ENCODE data around the gene CARF. TPM values are rescaled to one million over a fixed set of nuclear protein-coding genes. Genes with fewer than 3 reads are reported as not detected.
"Not testable (repeated sequence)": the region's sequence is repeated elsewhere in the genome, so short reads cannot be mapped to it uniquely, and the experiment has no call there.

CARF gene
- total and polyA plus RNA-seq, 2 of the 13 experiments (the other 11 are each of a cell fraction or from before 2014, with no cell fraction given): 3.0 to 5.4 TPM

DNA sequence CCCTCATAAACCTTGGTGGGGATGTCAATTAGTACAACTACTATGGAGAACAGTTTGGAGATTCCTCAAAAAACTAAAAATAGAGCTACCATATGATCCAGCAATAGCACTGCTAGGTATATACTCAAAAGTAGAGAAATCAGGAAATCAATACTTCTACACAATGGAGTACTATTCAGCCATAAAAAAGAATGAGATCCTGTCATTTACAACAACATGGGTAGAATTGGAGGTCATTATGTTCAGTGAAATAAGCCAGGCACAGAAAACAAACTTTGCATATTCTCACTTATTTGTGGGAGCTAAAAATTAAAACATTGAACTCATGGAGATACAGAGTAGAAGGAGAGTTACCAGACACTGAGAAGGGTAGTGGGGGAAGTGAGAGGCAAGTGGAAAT, 6.6 kb upstream of the CARF start:
- H2AFZ ChIP-seq (ENCODE audit: low read length); intact Hi-C loops (cut with micrococcal nuclease; ENCODE audit: unreplicated experiment); H3K4me3 ChIP-seq (replicated peaks in 1 of 3; ENCODE audit: insufficient read depth in 1 of 3, low read depth in 2 of 3, low read length in 3 of 3); CTCF ChIA-PET (ENCODE audit: low intra/inter-chr PET ratio, low total read pairs); POLR2A ChIA-PET; FAIRE-seq; H3K27ac ChIP-seq (ENCODE audit: extremely low read length, insufficient read depth, low read length); ATAC-seq; DNase-seq (ENCODE audit: low spot score); H3K9me3 ChIP-seq (ENCODE audit: low read length); H3K9ac ChIP-seq (ENCODE audit: insufficient read depth, low read depth, low read length); H4K20me1 ChIP-seq (ENCODE audit: insufficient read depth, low read length); H3K27me3 ChIP-seq (ENCODE audit: control insufficient read depth in 1 of 2, insufficient read depth in 2 of 2, low read length in 2 of 2); H3K4me2 ChIP-seq (ENCODE audit: low read depth, low read length); in situ Hi-C loops (cut with HindIII; ENCODE audit: extremely low pct_ligation_motif_present, low pct_unique_long_range_greater_than_20kb); BruUV-seq (replicated peaks): not testable (repeated sequence)
- Histone ChIP-seq H3K36me3 (replicated peaks in 1 of 2; ENCODE audit: control insufficient read depth in 1 of 2, insufficient read depth in 2 of 2, low read length in 2 of 2) (peaks cover 6 to 43% of the 10 kb centered on the region in 2 experiments), H3K4me1 (ENCODE audit: insufficient read depth, low read length) (peaks cover 26% of the 10 kb centered on the region), H3K79me2 (ENCODE audit: insufficient read depth, low read length) (peaks cover 73% of the 10 kb centered on the region)

DNA sequence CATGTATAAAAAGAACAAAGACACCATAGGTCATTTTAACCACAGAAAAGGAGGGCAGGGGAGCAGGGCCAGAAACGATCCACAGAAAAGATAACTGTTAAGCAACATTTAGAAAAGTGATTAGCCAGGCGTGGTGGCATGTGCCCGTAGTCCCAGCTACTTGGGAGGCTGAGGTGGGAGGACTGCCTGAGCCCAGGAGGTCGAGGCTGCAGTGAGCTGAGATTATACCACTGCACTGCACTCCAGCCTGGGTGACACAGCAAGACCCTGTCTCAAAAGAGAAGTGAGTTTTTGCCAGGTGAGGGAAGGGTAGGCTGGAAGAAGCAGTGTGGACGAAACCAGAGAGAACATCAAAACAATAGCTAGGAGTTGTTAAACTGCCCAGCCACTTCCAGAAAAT, 3.9 kb upstream of the CARF start:
- BruUV-seq (replicated peaks): no TSS peak
- Histone ChIP-seq H4K20me1 (ENCODE audit: insufficient read depth, low read length) (peaks cover 5% of the 10 kb centered on the region), H3K27ac (ENCODE audit: extremely low read length, insufficient read depth, low read length) (peak overlapping the region; percentile 6), H3K79me2 (ENCODE audit: insufficient read depth, low read length) (peaks cover 74% of the 10 kb centered on the region), H3K36me3 (replicated peaks in 1 of 2; ENCODE audit: control insufficient read depth in 1 of 2, insufficient read depth in 2 of 2, low read length in 2 of 2) (peaks cover 2 to 22% of the 10 kb centered on the region in 2 experiments; a peak in 4 of 5 replicates), H3K9me3 (ENCODE audit: low read length) (no peaks in the 10 kb centered on the region), H3K27me3 (ENCODE audit: control insufficient read depth in 1 of 2, insufficient read depth in 2 of 2, low read length in 2 of 2) (peaks cover 0 to 4% of the 10 kb centered on the region in 2 experiments; a peak in 2 of 5 replicates), H2AFZ (ENCODE audit: low read length) (no peak overlapping the region), H3K4me3 (replicated peaks in 1 of 3; ENCODE audit: insufficient read depth in 1 of 3, low read depth in 2 of 3, low read length in 3 of 3) (no peak overlapping the region), H3K4me2 (ENCODE audit: low read depth, low read length) (peak overlapping the region; percentile 42; the same call in 1 of the 2 replicates), H3K9ac (ENCODE audit: insufficient read depth, low read depth, low read length) (no peak overlapping the region), H3K4me1 (ENCODE audit: insufficient read depth, low read length) (peaks cover 26% of the 10 kb centered on the region)
- CTCF ChIA-PET (ENCODE audit: low intra/inter-chr PET ratio, low total read pairs): no interaction called here
- 81% methylated on average over 5 of the region's 5 CpGs for WGBS (ENCODE audit: low lambda C conversion rate)
- TF ChIP-seq, protein P1, sequence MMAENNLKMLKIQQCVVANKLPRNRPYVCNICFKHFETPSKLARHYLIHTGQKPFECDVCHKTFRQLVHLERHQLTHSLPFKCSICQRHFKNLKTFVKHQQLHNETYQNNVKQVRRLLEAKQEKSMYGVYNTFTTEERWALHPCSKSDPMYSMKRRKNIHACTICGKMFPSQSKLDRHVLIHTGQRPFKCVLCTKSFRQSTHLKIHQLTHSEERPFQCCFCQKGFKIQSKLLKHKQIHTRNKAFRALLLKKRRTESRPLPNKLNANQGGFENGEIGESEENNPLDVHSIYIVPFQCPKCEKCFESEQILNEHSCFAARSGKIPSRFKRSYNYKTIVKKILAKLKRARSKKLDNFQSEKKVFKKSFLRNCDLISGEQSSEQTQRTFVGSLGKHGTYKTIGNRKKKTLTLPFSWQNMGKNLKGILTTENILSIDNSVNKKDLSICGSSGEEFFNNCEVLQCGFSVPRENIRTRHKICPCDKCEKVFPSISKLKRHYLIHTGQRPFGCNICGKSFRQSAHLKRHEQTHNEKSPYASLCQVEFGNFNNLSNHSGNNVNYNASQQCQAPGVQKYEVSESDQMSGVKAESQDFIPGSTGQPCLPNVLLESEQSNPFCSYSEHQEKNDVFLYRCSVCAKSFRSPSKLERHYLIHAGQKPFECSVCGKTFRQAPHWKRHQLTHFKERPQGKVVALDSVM (CRISPR knock-in tag; IDR thresholded peaks at IDR 0.05): peak; percentile 95
- 0 out of 2 replicates have a peak, but pooled peaks have one; percentile 35 for TF ChIP-seq ZNF263 (CRISPR knock-in tag; IDR thresholded peaks at IDR 0.05)
- TF ChIP-seq, protein P2, sequence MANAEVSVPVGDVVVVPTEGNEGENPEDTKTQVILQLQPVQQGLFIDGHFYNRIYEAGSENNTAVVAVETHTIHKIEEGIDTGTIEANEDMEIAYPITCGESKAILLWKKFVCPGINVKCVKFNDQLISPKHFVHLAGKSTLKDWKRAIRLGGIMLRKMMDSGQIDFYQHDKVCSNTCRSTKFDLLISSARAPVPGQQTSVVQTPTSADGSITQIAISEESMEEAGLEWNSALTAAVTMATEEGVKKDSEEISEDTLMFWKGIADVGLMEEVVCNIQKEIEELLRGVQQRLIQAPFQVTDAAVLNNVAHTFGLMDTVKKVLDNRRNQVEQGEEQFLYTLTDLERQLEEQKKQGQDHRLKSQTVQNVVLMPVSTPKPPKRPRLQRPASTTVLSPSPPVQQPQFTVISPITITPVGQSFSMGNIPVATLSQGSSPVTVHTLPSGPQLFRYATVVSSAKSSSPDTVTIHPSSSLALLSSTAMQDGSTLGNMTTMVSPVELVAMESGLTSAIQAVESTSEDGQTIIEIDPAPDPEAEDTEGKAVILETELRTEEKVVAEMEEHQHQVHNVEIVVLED (CRISPR knock-in tag; IDR thresholded peaks at IDR 0.05; ENCODE audit: borderline replicate concordance): no peak
- ATAC-seq (no peak), DNase-seq (ENCODE audit: low spot score) (no peak), FAIRE-seq (no peak)
- in situ Hi-C loops (cut with HindIII; ENCODE audit: extremely low pct_ligation_motif_present, low pct_unique_long_range_greater_than_20kb) (no loop called here), intact Hi-C loops (cut with micrococcal nuclease; ENCODE audit: unreplicated experiment) (no loop called here)
- POLR2A ChIA-PET: interaction anchor here (1.0 kb wide), 1 partner anchor 332 kb away, joined by 3 read pairs; no protein-coding TSS in a partner anchor

Measured in HepG2 (cell line).